Neural cell (in vitro differentiated cells): ENCODE results near the gene CNTNAP5. TPM values are rescaled to one million over a fixed set of nuclear protein-coding genes. Genes with fewer than 3 reads are reported as not detected.

Experiments
- H2AFZ ChIP-seq: fragments of 200-600, 300-800 bp; sonication (generic), shearing (Covaris generic); 2 replicates; pipeline ENCODE4 v1.6.0; 2014; ENCODE audit warnings: low read depth, mild to moderate bottlenecking, antibody characterized with exemption, low read length, moderate library complexity
- H3F3A ChIP-seq: fragments of 200-600 bp; shearing (Covaris generic); 2 replicates; pipeline ENCODE4 v1.6.1; 2016; ENCODE audit warnings: mild to moderate bottlenecking, moderate library complexity, mixed read lengths, antibody characterized with exemption, low read length; ENCODE audit not compliant: insufficient read depth, poor library complexity, severe bottlenecking
- H3K27ac ChIP-seq: fragments of 200-600, 300-800 bp; sonication (generic), shearing (Covaris generic); 2 replicates; pipeline ENCODE4 v1.5.1; 2014; ENCODE audit warnings: mild to moderate bottlenecking, low read length, moderate library complexity
- H3K27me3 ChIP-seq: fragments of 300-800, 200-600 bp; sonication (generic), shearing (Covaris generic); 2 replicates; pipeline ENCODE4 v1.6.0; 2014; ENCODE audit warnings: mild to moderate bottlenecking, low read depth, low read length, moderate library complexity; ENCODE audit not compliant: insufficient read depth
- H3K36me3 ChIP-seq: fragments of 300-800, 200-600 bp; sonication (generic), shearing (Covaris generic); 2 replicates; pipeline ENCODE4 v1.5.1; 2014; ENCODE audit warnings: mild to moderate bottlenecking, antibody characterized with exemption, low read length, moderate library complexity; ENCODE audit not compliant: insufficient read depth
- H3K4me2 ChIP-seq: fragments of 300-800, 200-600 bp; sonication (generic), shearing (Covaris generic); 2 replicates; pipeline ENCODE4 v1.6.0; 2014; ENCODE audit warnings: mild to moderate bottlenecking, low read length
- H3K4me3 ChIP-seq: fragments of 300-800, 200-600 bp; sonication (generic), shearing (Covaris generic); 2 replicates; pipeline ENCODE4 v1.5.1; 2014; ENCODE audit warnings: mild to moderate bottlenecking, low read length, moderate library complexity
- H3K79me2 ChIP-seq: fragments of 200-600 bp; shearing (Covaris generic); replicated peaks from 2 replicates; pipeline ENCODE4 v1.6.0; 2014; ENCODE audit warnings: mild to moderate bottlenecking, low read length, moderate library complexity; ENCODE audit not compliant: insufficient read depth
- H3K9ac ChIP-seq: fragments of 300-800, 200-600 bp; sonication (generic), shearing (Covaris generic); 2 replicates; pipeline ENCODE4 v1.6.1; 2016; ENCODE audit warnings: mild to moderate bottlenecking, low read length, mixed read lengths
- H3K9me2 ChIP-seq: fragments of 200-600 bp; shearing (Covaris generic); 2 replicates; pipeline ENCODE4 v1.6.1; 2016; ENCODE audit warnings: mild to moderate bottlenecking, low read length, mixed read lengths; ENCODE audit not compliant: insufficient read depth
- H3K9me3 ChIP-seq: fragments of 200-600, 300-800 bp; sonication (generic), shearing (Covaris generic); 2 replicates; pipeline ENCODE4 v1.6.1; 2016; ENCODE audit warnings: mild to moderate bottlenecking, mixed run types, low read length, moderate library complexity, mixed read lengths
- H4K20me1 ChIP-seq: fragments of 200-600 bp; shearing (Covaris generic); 2 replicates; pipeline ENCODE4 v1.6.1; 2016; ENCODE audit warnings: mild to moderate bottlenecking, mixed run types; ENCODE audit not compliant: insufficient read depth
- CTCF ChIP-seq: fragments of 450-650 bp; IDR thresholded peaks from 2 replicates; pipeline ENCODE4 v1.5.1; 2014; ENCODE audit warnings: antibody characterized with exemption, mild to moderate bottlenecking, moderate library complexity; ENCODE audit not compliant: poor library complexity, severe bottlenecking
- EP300 ChIP-seq: fragments of 450-650 bp; conservative IDR thresholded peaks from 2 replicates; pipeline ENCODE4 v1.6.1; 2014; ENCODE audit warnings: antibody characterized with exemption, mild to moderate bottlenecking, moderate library complexity; ENCODE audit not compliant: poor library complexity, severe bottlenecking
- EZH2 ChIP-seq: fragments of 200-600, 300-800 bp; shearing (Covaris generic), sonication (generic); IDR thresholded peaks from 2 replicates; pipeline ENCODE4 v1.6.1; 2014; ENCODE audit warnings: antibody characterized with exemption, low read length, borderline replicate concordance, mild to moderate bottlenecking; ENCODE audit not compliant: insufficient read depth, poor library complexity, severe bottlenecking
- MXI1 ChIP-seq: fragments of 450-650 bp; conservative IDR thresholded peaks from 2 replicates; pipeline ENCODE4 v1.6.1; 2014; ENCODE audit warnings: antibody characterized with exemption, mild to moderate bottlenecking; ENCODE audit not compliant: poor library complexity, severe bottlenecking
- POLR2AphosphoS5 ChIP-seq: IDR thresholded peaks from 2 replicates; pipeline ENCODE4 v1.6.1; 2012
- RAD21 ChIP-seq: fragments of 450-650 bp; conservative IDR thresholded peaks from 2 replicates; pipeline ENCODE4 v1.6.1; 2014; ENCODE audit warnings: antibody characterized with exemption, mild to moderate bottlenecking, moderate library complexity
- REST ChIP-seq: IDR thresholded peaks from 2 replicates; pipeline ENCODE4 v1.6.1; 2012; ENCODE audit warnings: borderline replicate concordance
- SMC3 ChIP-seq: fragments of 450-650 bp; conservative IDR thresholded peaks from 2 replicates; pipeline ENCODE4 v1.6.1; 2014; ENCODE audit warnings: antibody characterized with exemption, mild to moderate bottlenecking, moderate library complexity; ENCODE audit not compliant: poor library complexity
- TAF1 ChIP-seq: IDR thresholded peaks from 2 replicates; pipeline ENCODE4 v1.6.1; 2012; ENCODE audit warnings: low read depth
- polyA plus RNA-seq: library from polyadenylated mRNA; depleted of rRNA; stranded (reverse); fragments of >200 nt; gene quantifications from 2 replicates; pipeline ENCODE4 v1.2.3, GENCODE V29; 2014

CNTNAP5 gene
- polyA plus RNA-seq, 1 donor from 2014 or later: 19.3 TPM

GRCh38 chr2:124796647-124797046 lies 771.6 kb downstream of the CNTNAP5 start:
- Histone ChIP-seq H3K27me3 (no peaks in the 10 kb centered on the region), H3K4me2 (no peak overlapping the region), H3K27ac (no peak overlapping the region), H3F3A (no peaks in the 10 kb centered on the region), H3K9ac (no peak overlapping the region), H3K79me2 (no peaks in the 10 kb centered on the region), H3K9me3 (no peaks in the 10 kb centered on the region), H2AFZ (no peak overlapping the region), H3K36me3 (peaks cover 4% of the 10 kb centered on the region), H4K20me1 (no peaks in the 10 kb centered on the region), H3K9me2 (no peaks in the 10 kb centered on the region), H3K4me3 (no peak overlapping the region)
- no peak for TF ChIP-seq POLR2AphosphoS5
- no peak for TF ChIP-seq SMC3

- Histone ChIP-seq H3K4me2 (no peak overlapping the region), H3K4me3 (no peak overlapping the region), H3K9ac (no peak overlapping the region), H3K9me2 (no peaks in the 10 kb centered on the region), H3K36me3 (peaks cover 4% of the 10 kb centered on the region), H3K27ac (no peak overlapping the region), H3K27me3 (no peaks in the 10 kb centered on the region), H3K79me2 (no peaks in the 10 kb centered on the region), H3F3A (no peaks in the 10 kb centered on the region), H2AFZ (no peak overlapping the region), H4K20me1 (no peaks in the 10 kb centered on the region), H3K9me3 (no peaks in the 10 kb centered on the region)
- TF ChIP-seq CTCF: no peak
- no peak for TF ChIP-seq SMC3
- TF ChIP-seq POLR2AphosphoS5: no peak
- no peak for TF ChIP-seq TAF1
- no peak for TF ChIP-seq MXI1
- no peak for TF ChIP-seq EZH2
- TF ChIP-seq REST: no peak
These were observed 772.0 kb downstream of the CNTNAP5 start for GRCh38 chr2:124797049-124797448.

GRCh38 chr2:124798551-124798950 lies 773.5 kb downstream of the CNTNAP5 start:
- no peaks in the 10 kb centered on the region for H3K9me2 ChIP-seq
- H3K4me3 ChIP-seq: no peak overlapping the region
- no peaks in the 10 kb centered on the region for H3K79me2 ChIP-seq
- no peaks in the 10 kb centered on the region for H4K20me1 ChIP-seq
- H3K27me3 ChIP-seq: no peaks in the 10 kb centered on the region
- peaks cover 4% of the 10 kb centered on the region for H3K36me3 ChIP-seq
- no peak overlapping the region for H3K4me2 ChIP-seq
- no peaks in the 10 kb centered on the region for H3F3A ChIP-seq
- no peak overlapping the region for H3K27ac ChIP-seq
- no peak overlapping the region for H3K9ac ChIP-seq
- H2AFZ ChIP-seq: no peak overlapping the region
- TF ChIP-seq CTCF: no peak
- TF ChIP-seq MXI1: no peak
- TF ChIP-seq SMC3: no peak
- no peak for TF ChIP-seq RAD21
- no peak for TF ChIP-seq EP300
- no peak for TF ChIP-seq REST
- TF ChIP-seq TAF1: no peak
- TF ChIP-seq POLR2AphosphoS5: no peak
- TF ChIP-seq EZH2: no peak
- no peaks in the 10 kb centered on the region for H3K9me3 ChIP-seq
